ENCODE data around the gene SSR1. TPM values are rescaled to one million over a fixed set of nuclear protein-coding genes. Genes with fewer than 3 reads are reported as not detected.

The SSR1 gene
- total and polyA plus RNA-seq, 7 experiments from 2014 or later: 75.0 to 204 (median 130) TPM

DNA sequence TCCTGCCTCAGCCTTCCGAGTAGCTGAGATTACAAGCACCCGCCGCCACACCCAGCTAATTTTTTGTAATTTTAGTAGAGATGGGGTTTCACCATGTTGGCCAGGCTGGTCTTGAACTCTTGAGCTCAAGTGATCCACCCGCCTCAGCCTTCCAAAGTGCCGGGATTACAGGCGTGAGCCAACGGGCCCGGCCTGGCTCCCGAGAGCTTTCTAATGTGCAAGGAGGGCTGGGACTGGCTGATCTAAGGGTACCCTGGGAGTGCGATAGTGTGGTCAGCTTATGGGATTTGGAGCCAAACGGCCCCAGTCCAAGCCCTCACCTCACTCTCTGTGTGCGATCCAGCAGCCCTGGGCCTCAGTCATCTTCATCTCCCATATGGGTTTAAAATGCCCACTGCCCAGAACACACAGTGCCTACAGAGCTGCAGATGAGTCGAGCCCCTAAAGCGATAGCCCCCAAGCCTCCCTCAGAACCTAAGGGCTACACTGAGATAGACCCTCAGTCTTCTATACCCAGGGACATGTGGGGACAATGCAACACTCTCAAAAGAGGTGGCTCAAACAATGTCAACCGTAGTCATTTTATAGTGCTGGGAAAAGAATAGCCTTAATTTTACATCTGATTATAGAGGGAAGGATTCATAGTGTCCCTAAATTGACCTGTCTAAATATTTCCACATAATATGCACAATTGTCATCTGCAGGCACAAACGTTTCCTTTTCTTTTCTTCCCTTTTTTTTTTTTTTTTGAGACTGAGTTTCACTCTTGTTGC, 50.1 kb downstream of the SSR1 start:
- Mint-ChIP-seq H3K36me3 (peaks cover 0 to 7% (median 0%) of the 10 kb centered on the region in 5 donors), H3K4me3 (peak overlapping the region in 5 of 10 donors; percentile 58 to 97 (median 88)), H3K27me3 (peaks cover 7 to 28% (median 16%) of the 10 kb centered on the region in 5 donors), H3K27ac (peak overlapping the region in 1 of 9 donors; percentile 24), H3K9me3 (peaks cover 0 to 13% (median 3%) of the 10 kb centered on the region in 11 donors), H3K4me1 (peaks cover 7 to 26% (median 20%) of the 10 kb centered on the region in 7 donors)
- no peaks in the 10 kb centered on the region for H3K27me3 ChIP-seq (ENCODE audit: control insufficient read depth in 2 of 2, insufficient read depth in 2 of 2, low read length in 2 of 2)
- no peaks in the 10 kb centered on the region for H3K4me1 ChIP-seq (ENCODE audit: control insufficient read depth in 2 of 2, insufficient read depth in 2 of 2, low read length in 2 of 2)
- no peaks in the 10 kb centered on the region for H3K36me3 ChIP-seq (ENCODE audit: control insufficient read depth in 2 of 3, insufficient read depth in 3 of 3, low read length in 3 of 3)
- no peaks in the 10 kb centered on the region for H3K9me3 ChIP-seq (ENCODE audit: control insufficient read depth in 2 of 3, low read length in 3 of 3)
- no peak for DNase-seq
- H3K27ac ChIP-seq (ENCODE audit: low read depth, low read length): no peak overlapping the region
- ChIA-PET POLR2A (no interaction called here), CTCF (no interaction called here)
- H3K4me3 ChIP-seq (ENCODE audit: low read length): no peak overlapping the region
- intact Hi-C loops (cut with micrococcal nuclease): no loop called here
- no peak for ATAC-seq

GRCh38 chr6:7261852-7262461, 51.0 kb downstream of the SSR1 start:
- no peak for DNase-seq
- Mint-ChIP-seq H3K9me3 (peaks cover 0 to 14% (median 3%) of the 10 kb centered on the region in 11 donors), H3K27me3 (peaks cover 7 to 28% (median 16%) of the 10 kb centered on the region in 5 donors), H3K27ac (peak overlapping the region in 1 of 9 donors; percentile 24), H3K4me1 (peaks cover 7 to 26% (median 20%) of the 10 kb centered on the region in 7 donors), H3K4me3 (peak overlapping the region; percentile 66 to 97 (median 88)), H3K36me3 (peaks cover 0 to 4% (median 0%) of the 10 kb centered on the region in 5 donors)
- ChIA-PET CTCF (interaction anchor here (0.8 kb wide), 1 partner anchor 13 kb away, joined by 3 read pairs; no protein-coding TSS in a partner anchor), POLR2A (no interaction called here)
- Histone ChIP-seq H3K27ac (ENCODE audit: low read depth, low read length) (no peak overlapping the region), H3K4me3 (ENCODE audit: low read length) (peak overlapping the region; percentile 62), H3K9me3 (ENCODE audit: control insufficient read depth in 2 of 3, low read length in 3 of 3) (no peaks in the 10 kb centered on the region), H3K27me3 (ENCODE audit: control insufficient read depth in 2 of 2, insufficient read depth in 2 of 2, low read length in 2 of 2) (no peaks in the 10 kb centered on the region), H3K36me3 (ENCODE audit: control insufficient read depth in 2 of 3, insufficient read depth in 3 of 3, low read length in 3 of 3) (no peaks in the 10 kb centered on the region), H3K4me1 (ENCODE audit: control insufficient read depth in 2 of 2, insufficient read depth in 2 of 2, low read length in 2 of 2) (no peaks in the 10 kb centered on the region)
- intact Hi-C loops (cut with micrococcal nuclease): no loop called here
- no peak for ATAC-seq

- Mint-ChIP-seq H3K4me3 (peak overlapping the region; percentile 85 to 97 (median 89)), H3K4me1 (peaks cover 7 to 26% (median 20%) of the 10 kb centered on the region in 7 donors), H3K27me3 (peaks cover 7 to 28% (median 16%) of the 10 kb centered on the region in 5 donors), H3K36me3 (no peaks in the 10 kb centered on the region), H3K27ac (peak overlapping the region in 7 of 9 donors; percentile 46 to 80 (median 56)), H3K9me3 (peaks cover 0 to 15% (median 2%) of the 10 kb centered on the region in 11 donors)
- Histone ChIP-seq H3K9me3 (ENCODE audit: control insufficient read depth in 2 of 3, low read length in 3 of 3) (no peaks in the 10 kb centered on the region), H3K27ac (ENCODE audit: low read depth, low read length) (peak overlapping the region; percentile 11), H3K36me3 (ENCODE audit: control insufficient read depth in 2 of 3, insufficient read depth in 3 of 3, low read length in 3 of 3) (no peaks in the 10 kb centered on the region), H3K4me3 (ENCODE audit: low read length) (peak overlapping the region; percentile 62), H3K4me1 (ENCODE audit: control insufficient read depth in 2 of 2, insufficient read depth in 2 of 2, low read length in 2 of 2) (no peaks in the 10 kb centered on the region), H3K27me3 (ENCODE audit: control insufficient read depth in 2 of 2, insufficient read depth in 2 of 2, low read length in 2 of 2) (no peaks in the 10 kb centered on the region)
- peak in 7 of 9 donors; percentile 14 to 69 (median 18) for DNase-seq
- POLR2A ChIA-PET: no interaction called here
- peak; percentile 87 for ATAC-seq
- CTCF ChIA-PET: interaction anchor here (0.8 kb wide), 1 partner anchor 14 kb away, joined by 3 read pairs; no protein-coding TSS in a partner anchor
- intact Hi-C loops (cut with micrococcal nuclease): no loop called here
Observed at GRCh38 chr6:7261032-7261841, 51.8 kb downstream of the SSR1 start.

DNA sequence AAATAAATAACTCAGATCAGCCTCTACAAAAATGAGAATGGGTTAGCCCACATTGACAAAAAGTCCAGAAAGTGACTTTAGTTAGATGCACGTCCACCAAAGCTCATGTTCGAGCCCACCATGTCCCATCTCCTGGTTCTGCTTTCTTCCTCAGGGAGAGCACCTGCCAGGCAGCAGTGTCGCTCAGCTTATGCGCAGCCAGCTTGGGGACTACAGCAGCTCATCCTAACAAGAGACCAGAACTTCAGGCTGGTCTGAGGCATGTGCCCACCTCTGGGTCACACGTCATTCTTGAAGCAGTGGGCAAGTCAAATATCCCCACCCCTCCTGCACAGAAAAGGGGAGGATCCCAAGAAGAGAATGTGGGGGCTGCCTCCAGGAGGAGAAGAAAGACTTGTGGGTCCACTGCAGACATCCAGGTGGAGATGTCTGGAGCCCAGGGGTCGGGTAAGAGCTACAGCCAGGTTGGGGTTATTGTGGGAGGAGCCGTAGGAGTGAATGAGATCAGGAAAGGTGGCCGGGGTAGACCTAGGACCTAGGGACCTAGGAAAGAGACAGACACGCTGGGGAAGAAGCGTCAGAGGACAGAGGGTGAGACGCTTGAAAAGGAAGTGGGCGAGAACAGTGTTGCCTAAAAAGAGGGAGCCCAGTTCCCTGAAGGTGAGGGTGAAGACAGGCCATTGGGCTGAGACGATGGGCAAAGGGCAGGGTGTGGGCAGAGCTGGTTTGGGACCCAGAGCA, 52.5 kb downstream of the SSR1 start:
- peak overlapping the region in 6 of 9 donors; percentile 46 to 80 (median 58) for H3K27ac Mint-ChIP-seq
- ChIA-PET CTCF (no interaction called here), POLR2A (no interaction called here)
- DNase-seq (no peak), ATAC-seq (peak; percentile 25)
- H3K36me3 Mint-ChIP-seq: no peaks in the 10 kb centered on the region
- H3K4me3 Mint-ChIP-seq: peak overlapping the region; percentile 85 to 97 (median 89)
- peaks cover 7 to 26% (median 20%) of the 10 kb centered on the region in 7 donors for H3K4me1 Mint-ChIP-seq
- intact Hi-C loops (cut with micrococcal nuclease): no loop called here
- Histone ChIP-seq H3K4me1 (ENCODE audit: control insufficient read depth in 2 of 2, insufficient read depth in 2 of 2, low read length in 2 of 2) (no peaks in the 10 kb centered on the region), H3K36me3 (ENCODE audit: control insufficient read depth in 2 of 3, insufficient read depth in 3 of 3, low read length in 3 of 3) (no peaks in the 10 kb centered on the region), H3K27me3 (ENCODE audit: control insufficient read depth in 2 of 2, insufficient read depth in 2 of 2, low read length in 2 of 2) (no peaks in the 10 kb centered on the region), H3K4me3 (ENCODE audit: low read length) (peak overlapping the region; percentile 62), H3K27ac (ENCODE audit: low read depth, low read length) (peak overlapping the region; percentile 11), H3K9me3 (ENCODE audit: control insufficient read depth in 2 of 3, low read length in 3 of 3) (no peaks in the 10 kb centered on the region)
- H3K27me3 Mint-ChIP-seq: peaks cover 7 to 28% (median 16%) of the 10 kb centered on the region in 5 donors
- peaks cover 0 to 13% (median 2%) of the 10 kb centered on the region in 11 donors for H3K9me3 Mint-ChIP-seq

DNA sequence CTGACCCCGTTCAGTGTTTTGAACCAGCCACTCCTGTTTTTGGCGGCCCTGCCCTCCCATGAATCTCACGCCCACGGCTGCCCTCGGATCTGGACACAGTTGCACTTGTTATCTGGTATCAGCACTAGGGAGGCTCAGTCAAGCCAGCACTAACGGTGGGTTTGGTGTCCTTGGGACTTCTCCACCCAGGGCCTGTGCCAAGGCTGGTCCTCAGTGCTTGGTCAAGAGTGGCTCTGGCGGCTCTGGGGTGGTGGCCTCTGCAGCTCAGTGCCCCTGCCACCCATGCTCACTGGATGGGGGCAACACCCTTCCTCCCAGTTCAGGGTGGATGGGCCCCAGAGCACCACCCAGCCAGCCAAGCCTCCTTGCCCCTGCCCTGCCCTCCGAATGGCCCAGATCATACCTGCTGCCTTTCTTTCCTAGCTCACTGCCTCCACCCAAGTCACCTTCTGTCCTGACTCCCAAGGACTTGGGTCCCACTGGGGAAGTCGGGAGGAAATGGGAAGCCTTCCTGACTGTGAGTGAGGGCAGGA, 54.7 kb downstream of the SSR1 start:
- intact Hi-C loops (cut with micrococcal nuclease): no loop called here
- H3K9me3 Mint-ChIP-seq: peaks cover 0 to 17% (median 2%) of the 10 kb centered on the region in 11 donors
- H3K4me1 Mint-ChIP-seq: peaks cover 7 to 26% (median 20%) of the 10 kb centered on the region in 7 donors
- no peak overlapping the region for H3K27ac Mint-ChIP-seq
- H3K27me3 Mint-ChIP-seq: peaks cover 7 to 28% (median 16%) of the 10 kb centered on the region in 5 donors
- no peak for ATAC-seq
- DNase-seq: no peak
- POLR2A ChIA-PET: no interaction called here
- H3K27ac ChIP-seq (ENCODE audit: low read depth, low read length): no peak overlapping the region
- no peaks in the 10 kb centered on the region for H3K36me3 ChIP-seq (ENCODE audit: control insufficient read depth in 2 of 3, insufficient read depth in 3 of 3, low read length in 3 of 3)
- H3K4me1 ChIP-seq (ENCODE audit: control insufficient read depth in 2 of 2, insufficient read depth in 2 of 2, low read length in 2 of 2): no peaks in the 10 kb centered on the region
- H3K36me3 Mint-ChIP-seq: no peaks in the 10 kb centered on the region
- no peaks in the 10 kb centered on the region for H3K27me3 ChIP-seq (ENCODE audit: control insufficient read depth in 2 of 2, insufficient read depth in 2 of 2, low read length in 2 of 2)
- CTCF ChIA-PET: no interaction called here
- no peaks in the 10 kb centered on the region for H3K9me3 ChIP-seq (ENCODE audit: control insufficient read depth in 2 of 3, low read length in 3 of 3)
- H3K4me3 ChIP-seq (ENCODE audit: low read length): no peak overlapping the region
- H3K4me3 Mint-ChIP-seq: no peak overlapping the region
